SKM-1 treated with dmso at 0.1 percent for 144 hours (cell line): ENCODE results near the gene CRB3.
A peak's percentile ranks its signal among the peaks of the same experiment; 100 is the strongest.

Experiments used
- DNase-seq: peaks from one replicate; lab custom pipeline; 2025; ENCODE audit not compliant: unreplicated experiment; lab: John Stamatoyannopoulos, UW

The CRB3 gene

DNA sequence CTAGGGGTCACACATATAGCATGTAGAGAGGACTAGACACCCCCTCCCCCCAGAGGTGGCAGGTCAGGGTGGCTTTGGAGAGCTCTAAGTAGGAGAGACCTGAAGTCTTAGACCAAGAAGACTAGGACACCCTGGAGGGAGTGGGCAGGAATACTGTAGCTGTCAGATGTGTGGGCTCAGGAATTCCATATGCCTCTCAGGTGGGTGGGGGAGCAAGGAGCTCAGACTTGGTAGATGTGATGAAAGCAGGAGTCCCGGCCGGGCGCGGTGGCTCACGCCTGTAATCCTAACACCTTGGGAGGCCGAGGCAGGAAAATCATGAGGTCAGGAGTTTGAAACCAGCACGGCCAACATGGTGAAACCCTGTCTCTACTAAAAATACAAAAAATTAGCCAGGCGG, 1.6 kb downstream of the CRB3 start:
- DNase-seq = no peak

GRCh38 chr19:6466526-6467248, 2.6 kb downstream of the CRB3 start:
- DNase-seq = no peak

- no peak for DNase-seq
Measured at GRCh38 chr19:6467384-6467783, 3.3 kb downstream of the CRB3 start.

GRCh38 chr19:6470173-6470572, 6.1 kb downstream of the CRB3 start:
- DNase-seq = no peak

GRCh38 chr19:6471076-6471475, 7.0 kb downstream of the CRB3 start:
- no peak for DNase-seq

GRCh38 chr19:6472713-6473112, 8.6 kb downstream of the CRB3 start:
- DNase-seq = no peak

GRCh38 chr19:6473647-6474046, 9.6 kb downstream of the CRB3 start:
- DNase-seq = no peak

- DNase-seq = no peak
Measured at GRCh38 chr19:6475321-6476108, 11.4 kb downstream of the CRB3 start.

- DNase-seq = peak; percentile 4
Measured at GRCh38 chr19:6476155-6476895, 12.3 kb downstream of the CRB3 start.

- no peak for DNase-seq
Measured at GRCh38 chr19:6476896-6477431, 12.9 kb downstream of the CRB3 start.

DNA sequence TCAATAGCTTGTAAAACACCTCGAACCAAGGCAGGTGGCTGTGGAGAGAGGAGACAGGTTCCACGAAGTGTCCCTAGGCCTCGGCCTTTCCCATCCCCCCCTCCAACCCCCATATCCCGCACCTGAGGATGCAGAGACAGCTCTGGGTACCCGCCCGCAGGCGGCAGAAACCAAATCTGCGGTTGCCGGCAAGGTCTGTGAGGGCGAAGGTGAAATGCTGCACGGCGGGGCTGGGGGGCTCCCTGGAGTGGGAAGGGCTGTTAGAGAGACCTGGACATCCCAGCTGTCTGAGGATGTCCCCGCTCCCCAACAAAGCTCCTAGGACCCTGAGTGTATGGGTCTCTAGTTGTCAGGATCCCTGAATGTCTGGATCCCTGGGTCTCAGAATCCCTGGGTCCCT, 14.7 kb downstream of the CRB3 start:
- DNase-seq = no peak

- no peak for DNase-seq
Measured at GRCh38 chr19:6479836-6480398, 15.8 kb downstream of the CRB3 start.

- DNase-seq = no peak
Measured at GRCh38 chr19:6480848-6481415, 16.9 kb downstream of the CRB3 start.

GRCh38 chr19:6481541-6482342, 17.7 kb downstream of the CRB3 start, which contains the start of gene DENND1C:
TSS of gene DENND1C (minus strand) at chr19:6481787. CDS start at chr19:6481695, 92 bp downstream.
- peak; percentile 62 for DNase-seq

DNA sequence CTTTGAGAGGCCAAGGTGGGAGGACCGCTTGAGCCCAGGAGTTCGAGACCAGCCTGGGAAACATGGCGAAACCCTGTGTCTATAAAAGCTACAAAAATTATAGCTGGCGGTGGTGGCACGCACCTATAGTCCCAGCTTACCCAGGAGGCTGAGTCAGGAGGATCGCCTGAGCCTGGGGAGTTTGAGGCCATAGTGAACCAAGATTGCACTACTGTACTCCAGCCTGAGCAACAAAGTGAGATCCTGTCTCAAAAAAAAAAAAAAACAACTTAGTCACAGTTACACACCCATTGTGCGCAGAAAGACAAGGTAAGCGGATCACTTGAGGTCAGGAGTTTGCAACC, 18.2 kb downstream of the CRB3 start:
- DNase-seq = no peak

- no peak for DNase-seq
Measured at GRCh38 chr19:6483235-6483634, 19.2 kb downstream of the CRB3 start.

GRCh38 chr19:6484230-6484629, 20.2 kb downstream of the CRB3 start:
- no peak for DNase-seq

- no peak for DNase-seq
Measured at GRCh38 chr19:6484831-6485230, 20.8 kb downstream of the CRB3 start.

DNA sequence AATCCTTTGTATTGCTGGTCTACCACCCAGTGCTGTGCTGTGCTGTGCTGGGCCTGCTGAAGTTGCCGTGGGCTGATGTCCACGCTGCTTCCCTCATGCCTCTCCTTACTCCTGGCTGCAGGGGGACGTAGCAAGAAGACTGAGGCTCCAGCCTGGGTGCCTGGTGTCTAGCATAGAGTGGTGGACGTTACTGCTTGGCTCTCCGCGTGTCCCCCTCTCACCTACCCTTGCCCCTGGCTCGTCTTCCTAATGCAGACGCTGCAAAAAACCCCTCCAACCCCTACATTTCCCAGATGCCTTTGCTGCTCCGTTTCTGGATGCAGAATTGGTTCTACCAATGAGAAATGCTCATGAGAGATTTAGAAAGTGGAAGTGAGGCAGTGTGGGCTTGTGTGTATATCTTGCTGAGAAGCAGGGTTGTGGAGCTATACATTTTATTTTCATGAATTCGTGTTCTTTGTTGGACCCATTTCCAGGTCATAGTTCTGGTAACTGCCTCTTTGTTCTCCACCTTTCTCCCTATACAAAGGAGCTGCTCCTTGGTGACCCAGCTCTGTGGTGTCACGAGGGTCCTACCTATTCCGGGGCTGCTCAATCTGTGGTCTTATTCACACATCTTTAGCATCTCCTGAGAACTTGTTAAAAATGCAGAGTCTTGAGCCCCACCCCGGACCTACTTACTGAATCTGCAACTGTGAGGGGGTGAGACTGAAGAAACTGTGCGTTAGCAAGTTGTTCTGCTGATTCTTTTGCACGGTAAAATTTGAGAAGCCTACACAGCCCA, 25.4 kb downstream of the CRB3 start:
- DNase-seq = no peak
